GM12872 (cell line): ENCODE data around the gene SEC14L6.

Experiments
- TF ChIP-seq, protein P1 (sequence below): IDR thresholded peaks from 3 replicates; pipeline ENCODE4 v1.5.1; 2011; ENCODE audit warnings: low read depth, mild to moderate bottlenecking, low read length, moderate library complexity; ENCODE audit not compliant: insufficient read depth

The SEC14L6 gene

DNA sequence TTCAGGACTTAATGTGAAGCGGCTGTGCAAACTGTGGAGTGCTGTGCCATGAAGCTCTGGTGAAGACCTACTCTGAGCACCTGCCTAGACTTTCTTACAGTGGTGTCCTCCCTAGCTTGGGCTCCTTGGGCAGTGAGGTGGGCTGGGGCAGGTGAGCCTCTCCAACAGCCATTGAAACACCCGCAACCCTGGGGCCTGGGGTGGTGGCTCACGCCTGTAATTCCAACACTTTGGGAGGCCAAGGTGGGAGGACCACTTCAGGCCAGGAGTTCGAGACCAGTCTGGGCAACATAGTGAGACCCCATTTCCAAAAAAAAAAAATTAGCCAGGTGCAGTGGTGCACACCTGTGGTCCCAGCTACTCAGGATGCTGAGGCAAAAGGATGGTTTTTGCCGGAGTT lies 60.4 kb downstream of the SEC14L6 start:
- TF ChIP-seq, protein P1, sequence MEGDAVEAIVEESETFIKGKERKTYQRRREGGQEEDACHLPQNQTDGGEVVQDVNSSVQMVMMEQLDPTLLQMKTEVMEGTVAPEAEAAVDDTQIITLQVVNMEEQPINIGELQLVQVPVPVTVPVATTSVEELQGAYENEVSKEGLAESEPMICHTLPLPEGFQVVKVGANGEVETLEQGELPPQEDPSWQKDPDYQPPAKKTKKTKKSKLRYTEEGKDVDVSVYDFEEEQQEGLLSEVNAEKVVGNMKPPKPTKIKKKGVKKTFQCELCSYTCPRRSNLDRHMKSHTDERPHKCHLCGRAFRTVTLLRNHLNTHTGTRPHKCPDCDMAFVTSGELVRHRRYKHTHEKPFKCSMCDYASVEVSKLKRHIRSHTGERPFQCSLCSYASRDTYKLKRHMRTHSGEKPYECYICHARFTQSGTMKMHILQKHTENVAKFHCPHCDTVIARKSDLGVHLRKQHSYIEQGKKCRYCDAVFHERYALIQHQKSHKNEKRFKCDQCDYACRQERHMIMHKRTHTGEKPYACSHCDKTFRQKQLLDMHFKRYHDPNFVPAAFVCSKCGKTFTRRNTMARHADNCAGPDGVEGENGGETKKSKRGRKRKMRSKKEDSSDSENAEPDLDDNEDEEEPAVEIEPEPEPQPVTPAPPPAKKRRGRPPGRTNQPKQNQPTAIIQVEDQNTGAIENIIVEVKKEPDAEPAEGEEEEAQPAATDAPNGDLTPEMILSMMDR, result no peak

DNA sequence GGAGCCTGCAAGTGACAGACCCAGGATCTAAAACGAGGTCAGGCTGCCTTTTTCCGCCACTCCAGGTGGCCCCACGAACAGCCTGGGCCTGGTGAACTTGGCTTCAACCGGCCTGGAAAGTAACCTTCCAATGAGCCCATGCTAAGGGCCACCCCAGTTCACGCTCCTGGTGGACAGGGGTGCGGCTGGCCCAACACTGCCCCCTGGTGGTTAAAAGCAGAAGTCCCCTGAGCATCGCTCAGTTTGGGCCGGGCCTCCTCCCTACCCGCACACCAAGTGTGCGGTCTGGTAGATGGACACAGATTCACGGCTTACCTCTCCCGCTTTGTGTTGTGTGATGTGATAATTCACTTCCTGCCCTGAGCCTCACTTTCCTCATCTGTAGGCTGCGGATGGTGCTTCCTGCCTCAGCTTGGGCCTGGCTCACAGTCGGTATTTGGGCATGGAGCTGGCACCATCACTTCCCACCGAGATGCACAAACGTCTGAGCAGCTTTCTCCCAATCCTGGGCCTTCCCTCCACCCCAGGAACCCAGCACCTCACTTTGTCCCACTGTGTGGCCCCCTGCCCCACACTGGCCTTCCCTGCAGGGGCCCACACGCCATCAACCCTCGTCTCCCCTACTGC lies 61.1 kb downstream of the SEC14L6 start:
- TF ChIP-seq, protein P1, result peak; percentile 94

DNA sequence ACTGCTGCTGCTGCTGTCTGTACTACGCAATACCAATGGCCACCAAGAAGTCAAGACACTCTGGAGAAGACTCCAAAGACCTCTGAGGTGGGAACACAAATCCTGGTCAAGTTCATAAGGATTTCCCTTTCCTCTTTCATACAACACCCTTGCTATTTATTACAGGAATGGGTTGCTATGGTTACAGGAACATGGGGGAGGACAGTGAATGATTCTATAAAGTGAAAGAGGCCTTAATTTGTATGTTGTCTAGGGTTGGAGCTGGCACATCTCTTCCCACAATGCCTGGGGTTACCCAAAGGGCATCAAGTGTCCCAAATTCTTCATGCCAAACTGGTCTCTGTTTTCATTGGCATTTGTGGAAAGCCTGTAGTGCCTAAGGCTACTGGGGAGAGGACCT lies 63.4 kb downstream of the SEC14L6 start:
- TF ChIP-seq, protein P1, result no peak

DNA sequence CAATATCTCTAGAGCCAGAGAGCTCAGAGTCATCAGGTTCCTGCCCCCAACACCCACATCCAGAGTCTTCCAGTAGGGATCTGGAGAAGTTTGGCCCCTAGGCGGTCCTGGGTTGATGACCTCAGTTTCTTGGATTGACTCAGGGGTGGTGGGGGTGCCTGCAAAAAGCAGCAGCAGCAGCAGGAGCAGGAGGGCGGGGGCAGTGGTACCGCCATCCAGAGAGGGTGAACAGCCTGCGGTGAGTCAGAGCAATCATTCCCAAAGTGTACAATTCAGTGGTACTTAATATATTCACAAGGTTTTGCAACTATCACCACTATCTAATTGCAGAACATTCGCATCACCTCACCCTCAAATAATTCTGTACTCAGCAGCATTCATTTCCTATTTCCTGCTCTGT lies 64.8 kb downstream of the SEC14L6 start:
- TF ChIP-seq, protein P1, result no peak

DNA sequence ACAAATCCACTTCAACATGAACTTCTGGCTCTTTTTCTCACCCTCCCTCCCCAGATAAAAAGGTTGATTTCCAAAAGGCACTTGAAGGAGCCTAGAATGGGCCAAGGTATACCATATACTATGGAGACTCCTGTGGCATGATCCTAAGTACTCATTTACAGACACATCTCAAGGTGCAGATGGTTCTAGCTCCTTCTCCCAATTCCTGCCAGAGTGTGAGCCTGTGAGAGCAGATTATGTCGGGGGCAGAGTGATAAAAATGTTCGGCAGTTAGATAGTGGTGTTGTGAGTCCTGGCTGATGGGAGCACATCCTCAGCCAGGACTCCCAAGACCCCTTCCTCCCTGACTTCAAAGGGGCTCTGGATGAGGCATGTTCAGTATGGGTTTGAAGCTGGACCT lies 66.6 kb downstream of the SEC14L6 start:
- TF ChIP-seq, protein P1, result no peak

GRCh38 chr22:30474683-30475424 lies 71.7 kb downstream of the SEC14L6 start:
- TF ChIP-seq, protein P1, result no peak

GRCh38 chr22:30474121-30474520 lies 72.4 kb downstream of the SEC14L6 start:
- TF ChIP-seq, protein P1, result no peak
